DND-41 (cell line): Measurements from ENCODE around the gene LMO4.

ENCODE experiments used
- ATAC-seq: fragments of 200-7000 bp; cut with Tn5 transposase; 3 replicates; pipeline ENCODE4 v1.9.1; 2021; ENCODE audit warnings: low read depth; ENCODE audit not compliant: insufficient read depth
- DNase-seq: peaks from one replicate; pipeline ENCODE4 v3.0.0-alpha.2; 2020
- H2AFZ ChIP-seq: 2 replicates; pipeline ENCODE4 v1.6.0; 2012; ENCODE audit warnings: low read depth, low read length
- H3K27ac ChIP-seq: 2 replicates; pipeline ENCODE4 v1.5.1; 2012; ENCODE audit warnings: low read length, inconsistent platforms
- H3K27me3 ChIP-seq: fragments of 200-600 bp; sonication (generic); 2 replicates; pipeline ENCODE4 v1.6.0; 2012; ENCODE audit warnings: low read length, mild to moderate bottlenecking, inconsistent platforms; ENCODE audit not compliant: insufficient read depth, poor library complexity
- H3K36me3 ChIP-seq: 2 replicates; pipeline ENCODE4 v1.5.1; 2012; ENCODE audit warnings: low read length, inconsistent platforms; ENCODE audit not compliant: insufficient read depth
- H3K4me1 ChIP-seq: 2 replicates; pipeline ENCODE4 v1.5.1; 2012; ENCODE audit warnings: mild to moderate bottlenecking, low read length; ENCODE audit not compliant: insufficient read depth
- H3K4me2 ChIP-seq: 2 replicates; pipeline ENCODE4 v1.6.0; 2012; ENCODE audit warnings: mild to moderate bottlenecking, moderate library complexity, low read length, inconsistent platforms; ENCODE audit not compliant: insufficient read depth
- H3K4me3 ChIP-seq, 2 experiments: fragments of 200-600 bp in 1 of 2; shearing (Covaris generic) in 1 of 2; 2 replicates each; pipeline ENCODE4 v1.5.1; 2012 to 2016; ENCODE audit warnings: inconsistent platforms in 2 of 2, low read length in 2 of 2, mild to moderate bottlenecking in 2 of 2, low read depth in 1 of 2, moderate library complexity in 1 of 2
- H3K79me2 ChIP-seq: 2 replicates; pipeline ENCODE4 v1.6.0; 2012; ENCODE audit warnings: low read length, inconsistent platforms; ENCODE audit not compliant: insufficient read depth
- H3K9ac ChIP-seq: 2 replicates; pipeline ENCODE4 v1.6.0; 2012; ENCODE audit warnings: low read depth, mild to moderate bottlenecking, inconsistent platforms, low read length, moderate library complexity
- H3K9me3 ChIP-seq: 2 replicates; pipeline ENCODE4 v1.5.1; 2012; ENCODE audit warnings: low read length, moderate library complexity, mild to moderate bottlenecking, inconsistent platforms; ENCODE audit not compliant: insufficient read depth, severe bottlenecking
- H4K20me1 ChIP-seq: 2 replicates; pipeline ENCODE4 v1.6.0; 2012; ENCODE audit warnings: low read length; ENCODE audit not compliant: insufficient read depth
- EZH2 ChIP-seq: IDR thresholded peaks from 3 replicates; pipeline ENCODE4 v1.6.1; 2012; ENCODE audit warnings: borderline replicate concordance, low read depth, mild to moderate bottlenecking, moderate library complexity, low read length, inconsistent platforms; ENCODE audit not compliant: severe bottlenecking
- TF ChIP-seq, protein P1 (sequence below): IDR thresholded peaks from 2 replicates; pipeline ENCODE4 v1.5.1; 2012; ENCODE audit warnings: borderline replicate concordance, low read length, moderate library complexity, mild to moderate bottlenecking; ENCODE audit not compliant: poor library complexity, severe bottlenecking; ENCODE audit errors: extremely low read depth

The LMO4 gene

DNA sequence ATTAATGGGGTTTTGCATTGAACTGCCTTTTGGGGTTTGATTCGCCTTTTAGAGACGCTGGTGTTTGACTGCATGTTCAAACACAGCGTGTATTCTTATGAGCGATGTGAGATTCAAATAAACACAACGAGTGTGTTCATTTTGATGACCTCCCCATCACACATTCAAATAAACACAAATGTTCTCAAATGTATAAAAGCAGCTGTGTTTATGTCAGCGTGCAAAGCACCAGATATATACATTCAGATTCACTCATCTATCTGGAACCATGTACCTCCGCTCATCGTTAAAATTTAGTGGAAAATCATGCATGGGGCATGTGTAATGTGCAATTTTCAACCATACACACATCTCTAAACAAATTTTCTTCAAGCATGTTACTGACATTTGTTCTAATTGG is 21.4 kb upstream of the LMO4 start:
- Histone ChIP-seq H3K36me3 (no peaks in the 10 kb centered on the region), H2AFZ (no peak overlapping the region), H3K79me2 (no peaks in the 10 kb centered on the region), H3K4me2 (no peak overlapping the region), H4K20me1 (no peaks in the 10 kb centered on the region), H3K9me3 (no peaks in the 10 kb centered on the region), H3K27me3 (peaks cover 23% of the 10 kb centered on the region), H3K4me3 (no peak overlapping the region), H3K9ac (no peak overlapping the region), H3K27ac (no peak overlapping the region), H3K4me1 (no peaks in the 10 kb centered on the region)
- TF ChIP-seq, protein P1, sequence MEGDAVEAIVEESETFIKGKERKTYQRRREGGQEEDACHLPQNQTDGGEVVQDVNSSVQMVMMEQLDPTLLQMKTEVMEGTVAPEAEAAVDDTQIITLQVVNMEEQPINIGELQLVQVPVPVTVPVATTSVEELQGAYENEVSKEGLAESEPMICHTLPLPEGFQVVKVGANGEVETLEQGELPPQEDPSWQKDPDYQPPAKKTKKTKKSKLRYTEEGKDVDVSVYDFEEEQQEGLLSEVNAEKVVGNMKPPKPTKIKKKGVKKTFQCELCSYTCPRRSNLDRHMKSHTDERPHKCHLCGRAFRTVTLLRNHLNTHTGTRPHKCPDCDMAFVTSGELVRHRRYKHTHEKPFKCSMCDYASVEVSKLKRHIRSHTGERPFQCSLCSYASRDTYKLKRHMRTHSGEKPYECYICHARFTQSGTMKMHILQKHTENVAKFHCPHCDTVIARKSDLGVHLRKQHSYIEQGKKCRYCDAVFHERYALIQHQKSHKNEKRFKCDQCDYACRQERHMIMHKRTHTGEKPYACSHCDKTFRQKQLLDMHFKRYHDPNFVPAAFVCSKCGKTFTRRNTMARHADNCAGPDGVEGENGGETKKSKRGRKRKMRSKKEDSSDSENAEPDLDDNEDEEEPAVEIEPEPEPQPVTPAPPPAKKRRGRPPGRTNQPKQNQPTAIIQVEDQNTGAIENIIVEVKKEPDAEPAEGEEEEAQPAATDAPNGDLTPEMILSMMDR = no peak
- TF ChIP-seq EZH2 = no peak
- DNase-seq (no peak), ATAC-seq (no peak)

DNA sequence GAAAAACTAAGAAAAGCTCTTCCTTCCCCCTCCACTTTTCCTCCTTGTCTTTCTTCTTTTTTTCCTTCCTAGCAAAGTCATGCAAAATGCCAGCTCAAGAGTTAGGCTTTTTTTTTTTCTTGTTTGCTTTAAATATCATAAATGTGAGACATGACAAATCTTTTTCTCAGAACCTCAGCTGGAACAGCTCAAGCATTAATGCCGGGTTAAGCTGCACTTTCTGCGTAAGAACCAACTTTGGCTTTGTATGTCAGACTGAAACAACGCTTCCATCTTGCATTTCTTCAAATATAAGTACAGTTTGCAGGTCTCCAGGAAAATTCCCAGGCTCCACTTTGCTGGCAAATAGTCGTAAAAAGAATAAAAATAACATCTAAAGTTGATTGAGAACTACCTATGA is 20.7 kb upstream of the LMO4 start:
- H3K9ac ChIP-seq = no peak overlapping the region
- no peak overlapping the region for H3K4me2 ChIP-seq
- H2AFZ ChIP-seq = no peak overlapping the region
- DNase-seq = no peak
- H3K4me3 ChIP-seq = no peak overlapping the region
- no peaks in the 10 kb centered on the region for H3K79me2 ChIP-seq
- no peaks in the 10 kb centered on the region for H4K20me1 ChIP-seq
- no peak for ATAC-seq
- H3K36me3 ChIP-seq = no peaks in the 10 kb centered on the region
- no peaks in the 10 kb centered on the region for H3K9me3 ChIP-seq
- H3K27me3 ChIP-seq = peaks cover 23% of the 10 kb centered on the region
- H3K27ac ChIP-seq = no peak overlapping the region
- TF ChIP-seq, protein P1 = no peak
- TF ChIP-seq EZH2 = no peak
- H3K4me1 ChIP-seq = no peaks in the 10 kb centered on the region

DNA sequence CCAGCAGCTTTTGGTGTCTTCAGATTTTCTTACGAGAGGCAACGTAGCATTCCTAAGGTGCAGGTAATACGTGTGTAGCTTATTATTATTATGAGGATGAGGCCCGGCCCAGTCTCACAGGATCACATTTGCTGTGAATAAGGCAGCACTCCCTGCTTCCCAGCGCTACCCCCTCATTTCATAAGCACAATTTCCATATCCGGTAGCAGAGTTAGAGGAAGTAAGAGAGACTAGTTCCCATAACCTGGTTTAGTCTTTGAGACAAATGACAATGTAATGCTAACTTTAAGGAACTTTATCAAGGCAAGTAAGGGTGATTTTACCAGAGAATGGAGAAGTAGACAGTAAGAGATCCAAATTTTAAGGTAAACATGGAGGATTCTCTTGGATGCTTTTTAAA is 14.6 kb upstream of the LMO4 start:
- DNase-seq (no peak), ATAC-seq (no peak)
- H4K20me1 ChIP-seq = no peaks in the 10 kb centered on the region

More for the DNA sequence above, 14.6 kb upstream of the LMO4 start:
- Histone ChIP-seq H3K4me2 (no peak overlapping the region), H3K36me3 (no peaks in the 10 kb centered on the region), H3K4me1 (no peaks in the 10 kb centered on the region), H3K4me3 (no peak overlapping the region), H3K9ac (no peak overlapping the region), H3K27me3 (peaks cover 2% of the 10 kb centered on the region), H3K79me2 (no peaks in the 10 kb centered on the region), H2AFZ (no peak overlapping the region), H3K9me3 (no peaks in the 10 kb centered on the region), H3K27ac (no peak overlapping the region)
- no peak for TF ChIP-seq EZH2
- TF ChIP-seq, protein P1 = no peak
